OCI-LY1 (cell line): ENCODE results near the gene SDC3.

Source experiments
- EZH2 ChIP-seq: fragments of 200-600 bp; sonication (generic), shearing (Covaris generic); IDR thresholded peaks from 2 replicates; pipeline ENCODE4 v1.8.0; 2017; ENCODE audit warnings: borderline replicate concordance, mixed run types, mild to moderate bottlenecking, antibody characterized with exemption, low read length, moderate library complexity, mixed read lengths
- TF ChIP-seq, protein P1 (sequence below): fragments of 200-600 bp; sonication (generic), shearing (Covaris generic); IDR thresholded peaks from 2 replicates; pipeline ENCODE4 v1.5.1; 2017; ENCODE audit warnings: mild to moderate bottlenecking, antibody characterized with exemption, low read length, moderate library complexity, mixed read lengths

GRCh38 chr1:30953685-30954084, 45.1 kb upstream of the SDC3 start:
- TF ChIP-seq, protein P1, sequence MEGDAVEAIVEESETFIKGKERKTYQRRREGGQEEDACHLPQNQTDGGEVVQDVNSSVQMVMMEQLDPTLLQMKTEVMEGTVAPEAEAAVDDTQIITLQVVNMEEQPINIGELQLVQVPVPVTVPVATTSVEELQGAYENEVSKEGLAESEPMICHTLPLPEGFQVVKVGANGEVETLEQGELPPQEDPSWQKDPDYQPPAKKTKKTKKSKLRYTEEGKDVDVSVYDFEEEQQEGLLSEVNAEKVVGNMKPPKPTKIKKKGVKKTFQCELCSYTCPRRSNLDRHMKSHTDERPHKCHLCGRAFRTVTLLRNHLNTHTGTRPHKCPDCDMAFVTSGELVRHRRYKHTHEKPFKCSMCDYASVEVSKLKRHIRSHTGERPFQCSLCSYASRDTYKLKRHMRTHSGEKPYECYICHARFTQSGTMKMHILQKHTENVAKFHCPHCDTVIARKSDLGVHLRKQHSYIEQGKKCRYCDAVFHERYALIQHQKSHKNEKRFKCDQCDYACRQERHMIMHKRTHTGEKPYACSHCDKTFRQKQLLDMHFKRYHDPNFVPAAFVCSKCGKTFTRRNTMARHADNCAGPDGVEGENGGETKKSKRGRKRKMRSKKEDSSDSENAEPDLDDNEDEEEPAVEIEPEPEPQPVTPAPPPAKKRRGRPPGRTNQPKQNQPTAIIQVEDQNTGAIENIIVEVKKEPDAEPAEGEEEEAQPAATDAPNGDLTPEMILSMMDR, result no peak
- no peak for TF ChIP-seq EZH2
